HG02610 (cell line): ENCODE measurements around the gene TCF7.
"Not testable (repeated sequence)": the region's sequence is repeated elsewhere in the genome, so short reads cannot be mapped to it uniquely, and the experiment has no call there.

ENCODE experiments used
- ATAC-seq: cut with Tn5 transposase; IDR thresholded peaks from one replicate; pipeline ENCODE4 v1.9.1; 2021; ENCODE audit warnings: mild to moderate bottlenecking, moderate library complexity; ENCODE audit not compliant: unreplicated experiment

The TCF7 gene

DNA sequence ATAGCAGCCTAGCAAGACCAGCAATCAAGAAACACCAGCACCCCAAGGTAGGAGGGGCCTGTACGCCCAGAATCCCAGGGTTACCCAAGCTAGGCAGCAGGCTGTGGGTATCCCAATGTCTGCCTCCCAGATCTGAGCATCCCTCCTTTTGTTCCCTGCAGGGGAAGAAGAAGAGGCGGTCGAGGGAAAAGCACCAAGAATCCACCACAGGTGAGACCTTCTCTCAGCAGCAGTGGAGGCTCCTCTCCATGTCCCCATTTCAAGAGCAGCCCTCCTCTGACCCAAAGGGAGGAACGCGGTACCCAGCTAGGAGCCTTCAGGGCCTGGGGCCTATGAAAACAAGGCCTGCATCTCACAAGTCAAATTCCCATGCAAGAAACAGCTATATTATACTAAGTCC lies 28.9 kb downstream of the TCF7 start:
- no peak for ATAC-seq

DNA sequence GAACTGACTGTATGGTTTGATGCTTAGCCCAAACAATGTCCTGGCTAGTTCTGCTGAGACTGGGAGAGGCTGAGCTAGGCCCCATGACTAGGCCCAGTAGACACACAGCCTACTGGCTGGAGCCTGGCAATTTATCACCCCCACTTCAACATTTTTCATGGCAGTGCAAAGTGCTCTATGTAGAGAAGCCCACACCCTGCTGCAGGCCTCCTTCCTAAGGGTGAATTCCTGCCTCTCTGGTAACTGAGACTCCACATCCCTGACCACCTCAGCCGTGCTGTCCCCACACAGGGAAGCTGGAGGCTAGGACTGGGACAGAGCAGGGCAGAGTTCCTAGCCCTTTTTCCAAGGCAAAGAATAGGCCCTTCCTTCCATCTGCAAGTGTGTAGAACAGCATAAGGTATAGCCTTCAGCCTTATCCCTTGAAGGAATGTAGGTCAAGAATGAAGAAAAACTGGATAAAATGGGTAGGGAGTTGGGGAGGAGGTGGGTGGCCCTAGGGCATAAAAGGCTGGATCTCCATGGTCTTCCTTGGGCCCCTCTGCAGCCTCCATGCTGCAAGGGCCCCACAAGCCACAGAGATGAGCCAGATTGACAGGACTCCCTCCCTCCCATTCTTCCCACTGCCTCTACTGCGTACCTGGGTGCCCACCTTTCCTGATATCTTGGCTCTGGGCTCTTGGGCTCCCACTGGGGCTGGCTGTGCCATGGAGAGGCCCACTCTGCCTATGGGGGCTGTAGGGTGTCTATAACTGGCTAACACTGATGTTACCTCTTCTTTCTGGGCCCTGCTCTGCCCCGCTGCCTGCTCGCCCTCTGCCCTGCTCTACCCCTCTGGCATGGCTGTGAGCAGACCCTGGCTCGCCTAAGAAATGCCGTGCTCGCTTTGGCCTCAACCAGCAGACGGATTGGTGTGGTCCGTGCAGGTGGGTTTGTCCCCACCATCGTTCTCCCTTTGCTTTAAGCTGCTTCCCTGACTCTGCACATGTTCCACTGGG lies 29.8 kb downstream of the TCF7 start:
- no peak for ATAC-seq

DNA sequence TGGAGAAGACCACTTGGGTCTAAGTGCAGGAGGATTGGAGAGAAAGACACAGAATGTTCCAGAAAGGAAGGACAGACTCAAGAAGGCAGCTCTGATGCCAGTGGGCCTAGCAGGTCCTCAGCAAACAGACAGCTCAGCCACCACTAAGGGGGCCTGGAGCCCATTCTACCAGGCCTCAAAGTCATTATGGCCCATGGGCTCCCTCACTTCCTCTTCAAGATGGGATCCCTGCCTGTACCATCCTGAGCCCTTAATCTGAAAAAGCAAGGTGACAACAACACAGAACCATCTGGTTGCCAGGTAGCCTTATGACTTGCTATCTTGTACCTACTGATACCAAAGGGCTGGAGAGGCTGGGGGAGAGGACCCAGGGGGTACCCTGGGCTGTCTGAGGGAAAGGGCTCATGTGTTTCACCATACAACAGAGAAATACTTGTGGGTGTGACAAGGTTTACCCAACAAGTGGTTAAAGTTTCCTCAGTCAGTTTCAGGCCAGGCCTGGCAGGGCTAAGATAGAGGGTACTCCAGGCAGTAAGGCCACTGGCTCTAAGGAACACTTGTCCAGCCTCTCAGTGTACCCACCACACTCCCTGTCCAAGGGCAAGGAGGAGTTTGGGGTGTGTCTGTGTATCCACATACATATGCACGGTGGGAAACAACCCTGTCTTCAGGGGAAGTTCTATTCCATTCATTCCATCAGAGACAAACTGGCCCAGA lies 30.7 kb downstream of the TCF7 start:
- ATAC-seq = no peak

DNA sequence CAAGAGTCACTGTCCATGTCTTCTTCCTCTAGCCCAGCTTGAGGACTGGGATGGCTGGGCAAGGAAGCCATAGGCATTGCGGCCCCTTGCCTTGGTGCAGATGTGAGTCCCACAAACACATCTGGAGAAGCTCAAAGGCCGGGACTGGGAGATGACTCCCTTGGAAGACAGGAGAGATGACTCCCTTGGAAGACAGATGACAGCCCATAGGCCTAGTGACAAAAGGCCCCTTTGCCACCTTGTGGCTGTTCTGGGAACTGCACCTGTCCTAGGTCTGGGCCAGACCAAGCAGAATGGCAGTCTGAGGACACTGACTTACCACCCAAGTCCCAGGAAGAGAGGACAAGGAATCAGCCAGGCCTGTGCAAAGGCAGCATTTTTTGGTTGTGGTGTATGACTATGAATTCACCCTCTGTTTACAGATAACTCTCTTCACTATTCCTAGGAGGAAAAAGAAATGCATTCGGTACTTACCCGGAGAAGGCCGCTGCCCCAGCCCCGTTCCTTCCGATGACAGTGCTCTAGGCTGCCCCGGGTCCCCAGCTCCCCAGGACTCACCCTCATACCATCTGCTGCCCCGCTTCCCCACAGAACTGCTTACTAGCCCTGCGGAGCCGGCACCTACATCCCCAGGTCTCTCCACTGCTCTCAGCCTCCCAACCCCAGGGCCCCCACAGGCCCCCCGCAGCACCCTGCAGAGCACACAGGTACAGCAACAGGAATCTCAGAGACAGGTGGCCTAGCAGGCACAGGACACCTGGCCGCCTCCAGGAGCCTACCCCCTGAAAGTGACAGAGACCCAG lies 31.5 kb downstream of the TCF7 start:
- peak; percentile 63 for ATAC-seq

DNA sequence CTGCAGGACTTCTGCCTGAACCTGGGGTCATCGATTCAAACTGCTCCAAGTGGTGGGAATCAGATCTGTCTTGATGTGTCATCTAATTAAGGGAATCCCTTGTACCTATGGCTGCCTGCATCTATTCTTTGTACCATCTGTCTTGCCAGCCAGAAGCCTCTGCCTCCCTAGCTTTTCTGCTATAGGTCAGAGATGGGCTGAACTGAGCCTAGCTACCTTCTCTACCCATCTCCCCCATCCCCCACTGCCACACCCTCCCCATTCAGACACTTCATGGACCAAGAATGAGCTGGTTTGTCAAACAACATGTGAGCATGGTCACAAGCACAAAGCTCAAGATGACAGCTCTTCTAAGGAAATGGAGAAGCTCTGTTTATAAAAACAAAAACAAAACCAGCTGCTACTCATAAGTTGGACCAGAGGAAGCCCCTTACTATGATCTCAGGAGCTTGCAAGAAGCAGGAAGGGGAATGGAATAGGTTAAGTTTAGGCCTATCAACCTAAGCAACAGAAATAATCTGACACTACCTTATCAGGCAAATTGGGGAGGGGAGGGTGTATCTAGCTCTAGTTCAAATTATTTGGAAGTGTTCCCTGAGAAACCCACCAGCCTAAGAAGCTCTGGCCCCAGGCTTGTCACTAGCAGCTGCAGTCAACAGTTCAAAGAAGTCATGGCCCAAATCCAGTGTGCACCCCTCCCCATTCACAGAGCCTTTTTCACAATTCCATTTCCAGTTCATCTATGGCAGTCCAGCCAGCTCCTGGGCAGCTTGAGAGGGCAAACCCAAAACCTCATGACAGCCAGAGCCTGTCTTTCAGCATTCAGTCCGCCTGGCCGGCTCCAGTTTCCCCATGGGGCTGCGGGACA lies 32.4 kb downstream of the TCF7 start:
- ATAC-seq = no peak

DNA sequence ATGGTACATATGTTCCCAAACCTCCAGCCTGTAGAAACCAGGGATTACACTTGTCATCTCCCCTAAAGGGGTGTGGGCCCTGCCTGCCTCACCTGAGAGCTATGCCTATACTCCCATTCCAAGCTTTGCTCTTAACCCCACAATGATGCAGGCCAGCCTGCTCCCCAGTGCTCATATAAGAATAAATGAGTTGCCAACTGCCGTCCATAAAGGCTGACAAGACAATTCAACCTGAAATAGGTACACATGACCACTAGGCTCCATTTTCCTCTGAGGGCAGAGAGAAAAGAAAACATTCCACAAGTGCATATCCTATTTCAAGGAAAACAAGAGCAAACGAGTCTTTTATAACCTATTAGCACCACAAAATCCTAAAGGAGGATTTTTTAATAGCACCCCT lies 33.8 kb downstream of the TCF7 start:
- no peak for ATAC-seq

DNA sequence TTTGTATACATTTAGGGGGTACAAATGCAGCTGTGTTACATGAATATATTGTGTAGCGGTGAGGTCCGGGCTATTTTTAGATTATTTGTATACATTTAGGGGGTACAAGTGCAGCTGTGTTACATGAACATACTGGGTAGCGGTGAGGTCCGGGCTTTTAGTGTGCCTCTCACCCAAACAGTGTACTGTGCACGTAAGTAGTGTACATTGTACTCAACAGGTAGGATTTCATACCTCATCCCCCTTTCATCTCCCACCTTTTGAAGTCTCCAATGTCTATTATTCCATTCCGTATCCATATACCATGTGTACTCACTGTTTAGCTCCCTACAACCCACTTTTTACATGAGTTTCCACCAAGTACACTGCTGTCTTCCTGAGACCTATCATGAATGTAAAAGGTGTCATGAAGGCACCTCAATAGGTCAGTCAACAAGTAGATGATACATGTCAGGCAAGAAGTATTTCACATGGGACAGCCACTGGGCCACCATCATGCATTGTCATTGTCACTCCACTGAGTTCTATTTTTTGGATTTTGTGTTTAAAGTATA lies 34.6 kb downstream of the TCF7 start:
- ATAC-seq = no peak

DNA sequence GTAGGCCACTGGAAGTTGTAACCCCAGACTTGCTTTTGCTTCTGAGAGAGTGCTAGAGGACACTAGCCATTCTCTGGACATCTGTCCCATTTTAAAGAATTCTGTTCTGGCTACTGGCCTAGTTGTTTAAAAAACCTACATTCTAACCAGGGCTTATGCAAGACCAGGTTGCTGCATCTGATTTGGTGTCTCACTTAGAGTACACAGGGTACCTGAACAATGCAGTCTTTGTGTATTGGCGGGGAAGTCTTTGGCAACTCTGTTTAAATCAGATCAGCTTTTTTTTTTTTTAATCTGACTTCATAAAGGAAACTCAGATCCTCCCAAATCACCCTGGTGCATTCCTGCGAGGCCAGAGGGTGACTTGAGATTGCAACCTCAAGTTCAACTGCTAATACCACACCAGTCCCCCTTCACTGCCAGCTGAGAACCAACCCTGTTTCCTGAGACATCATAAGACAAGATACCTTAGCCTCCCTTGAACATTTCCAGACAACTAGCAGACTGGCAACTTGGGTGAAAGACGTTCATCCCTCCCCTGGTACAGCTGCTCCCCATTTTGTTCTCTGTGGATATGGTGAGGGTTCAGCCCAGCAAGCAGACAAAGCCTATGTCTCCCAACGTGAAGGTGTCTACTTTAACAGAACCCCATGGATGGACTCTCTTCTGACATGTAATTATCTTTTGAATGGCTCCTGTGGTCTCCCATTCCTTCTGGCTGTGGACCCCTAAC lies 35.3 kb downstream of the TCF7 start:
- no peak for ATAC-seq

DNA sequence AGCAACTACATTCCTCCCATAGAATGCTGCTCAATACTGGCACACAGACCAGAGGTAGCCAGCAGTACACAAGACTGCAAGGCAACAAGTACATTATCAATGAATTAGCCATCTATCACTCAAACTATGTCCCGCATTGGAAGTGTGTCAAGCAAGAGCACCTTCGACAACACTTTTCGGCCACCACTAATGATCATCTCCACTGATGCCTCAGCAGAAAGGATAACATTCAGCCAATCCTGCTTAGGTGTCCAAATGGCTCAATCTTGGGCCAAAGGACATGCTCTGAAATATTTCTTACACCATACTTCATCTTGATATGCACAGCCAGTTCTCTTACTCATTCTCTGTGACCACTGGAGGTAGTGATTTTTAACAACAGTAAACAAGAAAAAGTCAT lies 37.2 kb downstream of the TCF7 start:
- no peak for ATAC-seq

DNA sequence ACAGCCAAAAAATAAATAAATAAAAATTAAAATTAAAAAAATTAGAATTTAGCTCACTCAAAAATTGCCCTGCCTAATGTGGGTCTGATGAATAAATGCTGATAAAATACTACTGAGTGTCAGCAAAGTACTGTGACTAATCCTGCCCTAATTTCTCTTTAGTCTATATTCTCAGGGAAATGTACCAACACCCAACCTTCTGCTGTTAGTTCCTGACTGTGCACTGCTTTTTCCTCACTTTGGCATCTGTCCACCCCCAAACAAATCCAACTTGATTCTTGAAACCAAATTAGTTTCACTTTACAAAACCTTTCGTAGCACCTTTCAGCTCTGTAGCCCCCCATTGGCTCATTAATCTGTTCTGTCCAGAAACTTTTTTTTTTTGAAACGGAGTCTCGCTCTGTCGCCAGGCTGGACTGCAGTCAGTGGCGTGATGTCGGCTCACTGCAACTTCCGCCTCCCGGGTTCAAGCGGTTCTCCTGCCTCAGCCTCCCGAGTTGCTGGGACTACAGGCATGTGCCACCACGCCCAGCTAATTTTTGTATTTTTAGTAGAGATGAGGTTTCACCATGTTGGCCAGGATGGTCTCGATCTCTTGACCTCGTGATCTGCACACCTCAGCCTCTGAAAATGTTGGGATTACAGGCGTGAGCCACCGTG lies 37.8 kb downstream of the TCF7 start:
- not testable (repeated sequence) for ATAC-seq

DNA sequence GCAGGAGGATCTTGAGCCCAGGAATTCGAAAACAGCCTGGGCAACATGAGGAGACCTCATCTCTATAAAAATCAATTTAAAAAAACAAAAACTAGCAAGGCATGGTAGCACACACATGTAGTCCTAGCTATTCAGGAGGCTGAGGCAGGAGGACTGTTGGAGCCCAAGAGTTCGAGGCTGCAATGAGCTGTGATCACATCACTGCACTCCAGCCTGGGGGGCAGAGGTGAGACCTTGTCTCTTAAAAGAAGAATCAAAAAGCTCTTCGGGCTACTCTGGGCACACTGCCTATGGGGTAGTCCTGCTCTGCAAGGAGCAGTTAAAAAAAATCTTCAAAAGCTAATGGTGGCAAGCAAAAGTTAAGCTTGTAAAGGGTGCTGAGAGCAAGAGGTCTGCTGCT lies 38.8 kb downstream of the TCF7 start:
- ATAC-seq = no peak

DNA sequence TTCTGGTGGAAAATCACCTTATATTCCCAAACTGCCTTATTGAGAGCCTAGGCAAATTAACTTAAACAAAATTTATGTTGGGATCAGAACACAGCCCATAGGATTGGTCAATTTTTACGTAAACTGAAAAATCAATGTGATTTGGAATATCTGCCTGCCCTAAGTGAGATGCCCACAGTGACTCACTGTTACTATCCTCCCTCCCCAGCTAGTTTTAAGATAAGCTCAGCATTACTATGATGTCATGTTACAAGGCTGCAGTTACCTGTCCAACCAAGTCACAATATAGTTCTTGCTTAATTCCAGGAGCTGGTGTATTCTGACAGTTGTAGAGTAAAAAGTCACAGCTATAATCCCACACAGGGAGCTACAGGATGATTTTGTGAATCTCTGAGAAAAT lies 39.2 kb downstream of the TCF7 start:
- ATAC-seq = no peak

DNA sequence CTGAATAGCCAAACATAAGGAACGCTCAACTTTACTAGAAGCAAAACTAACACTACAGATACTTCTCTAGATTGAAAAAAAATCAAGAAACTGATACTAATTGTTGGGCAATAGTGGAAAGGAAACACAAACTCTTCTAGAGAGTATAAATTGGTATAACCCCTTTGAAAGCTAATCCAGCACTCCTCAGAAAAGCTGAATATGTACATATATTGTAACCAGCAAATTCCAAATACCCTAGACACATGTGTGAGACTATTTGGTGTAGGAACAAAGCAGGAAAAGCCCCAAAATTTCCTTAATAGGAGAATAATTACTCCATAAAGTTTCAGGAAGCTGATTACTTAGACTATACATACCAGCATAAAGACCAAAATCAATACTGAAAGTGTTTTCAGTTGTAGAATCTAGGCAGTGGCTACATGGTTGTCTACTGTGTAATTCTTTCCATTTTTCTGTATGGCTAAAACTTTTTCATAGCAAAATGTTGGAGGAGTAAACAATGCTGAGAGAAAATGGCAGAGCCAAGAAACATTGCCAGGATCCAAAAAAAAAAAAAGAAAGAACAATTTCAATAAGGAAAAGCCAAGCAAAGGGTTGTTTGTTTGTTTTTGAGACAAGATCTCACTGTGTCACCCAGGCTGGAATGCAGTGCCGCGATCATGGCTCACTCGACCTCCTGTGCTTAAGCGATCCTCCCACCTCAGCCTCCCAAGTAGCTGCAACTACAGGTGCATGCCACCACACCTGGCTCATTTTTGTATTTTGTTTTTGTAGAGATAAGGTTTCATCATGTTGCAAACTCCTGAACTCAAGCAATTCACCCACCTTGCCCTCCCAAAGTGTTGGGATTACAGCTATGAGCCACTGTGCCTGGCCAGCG lies 47.3 kb downstream of the TCF7 start:
- ATAC-seq = no peak

DNA sequence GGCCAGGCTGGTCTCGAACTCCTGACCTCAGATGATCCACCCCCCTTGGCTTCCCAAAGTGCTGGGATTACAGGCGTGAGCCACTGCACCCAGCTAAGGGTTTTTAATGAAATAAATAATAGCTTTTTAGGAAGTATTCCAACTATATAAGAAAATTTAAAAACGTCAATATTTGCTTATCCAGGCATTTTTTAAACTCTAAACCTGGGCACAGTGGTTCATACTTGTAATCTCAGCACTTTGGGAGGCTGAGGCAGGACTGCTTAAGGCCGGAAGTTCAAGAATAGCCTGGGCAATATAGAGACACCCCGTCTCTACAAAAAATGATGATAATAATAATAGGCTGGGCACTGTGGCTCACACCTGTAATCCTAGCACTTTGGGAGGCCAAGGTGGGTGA lies 48.1 kb downstream of the TCF7 start:
- no peak for ATAC-seq

DNA sequence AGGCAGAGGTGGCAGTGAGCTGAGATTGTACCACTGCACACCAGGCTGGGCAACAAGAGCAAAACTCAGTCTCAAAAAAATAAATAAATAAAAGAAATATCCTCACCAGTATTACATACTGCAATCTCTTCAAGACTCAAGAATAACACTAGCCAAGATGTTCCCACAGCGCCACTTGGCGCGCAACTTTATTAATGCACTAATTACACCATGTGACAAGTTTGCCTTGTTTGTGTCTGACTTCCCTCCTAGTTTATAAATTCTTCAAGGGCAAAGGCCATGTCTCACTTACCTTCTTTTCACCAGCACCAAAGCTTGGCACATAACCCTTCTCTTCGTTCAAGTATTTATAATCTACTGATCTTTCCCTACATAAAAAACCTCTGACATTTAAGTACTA lies 57.5 kb downstream of the TCF7 start:
- no peak for ATAC-seq

DNA sequence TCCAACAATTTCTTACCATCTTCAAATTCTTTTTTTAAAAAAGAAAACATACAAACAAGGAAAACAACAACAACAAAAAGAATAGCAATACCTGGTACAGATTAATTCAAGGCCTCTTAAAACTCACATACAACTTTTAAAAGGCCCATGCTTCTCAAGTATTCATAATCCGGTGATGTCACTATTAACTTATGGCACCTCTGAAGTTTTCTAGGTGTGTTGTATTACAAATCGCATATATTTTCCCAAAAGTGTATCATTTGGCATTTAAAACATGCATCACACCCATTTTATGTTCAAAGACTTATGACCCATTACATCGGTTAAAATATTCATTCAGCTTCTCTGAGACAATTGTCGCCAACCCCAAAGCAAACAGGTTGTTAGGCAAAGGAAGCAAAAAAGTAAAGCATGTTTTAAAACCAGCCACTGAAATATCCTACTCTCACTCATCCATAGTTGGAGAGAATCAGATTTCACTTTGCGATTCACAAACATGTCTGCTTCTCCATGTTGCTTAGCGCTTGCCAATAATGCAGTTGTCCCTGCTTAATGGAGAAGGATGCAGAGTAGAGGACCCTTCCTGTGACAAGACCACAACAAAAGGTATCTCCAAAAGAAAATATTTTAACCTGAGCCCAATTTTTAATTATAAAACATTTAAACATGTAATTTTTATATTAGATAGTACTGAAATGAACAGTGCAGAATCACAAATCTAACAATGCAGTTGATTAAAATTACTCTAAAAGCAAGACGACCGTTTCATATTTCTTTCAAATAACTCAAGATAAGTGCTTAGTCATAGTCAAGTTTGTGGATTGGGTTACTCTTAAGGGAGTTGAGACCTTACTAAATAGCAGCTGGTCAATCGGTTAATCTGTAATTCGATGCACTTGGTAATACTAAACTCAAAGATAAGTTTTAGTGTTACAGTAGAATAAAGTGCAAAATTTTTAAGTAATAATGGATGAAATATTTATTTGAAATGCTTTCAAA lies 60.7 kb downstream of the TCF7 start:
- no peak for ATAC-seq
